DND-41 (cell line): ENCODE measurements around the gene PRKAR1B.

Experiments
- EZH2 ChIP-seq: IDR thresholded peaks from 3 replicates; pipeline ENCODE4 v1.6.1; 2012; ENCODE audit warnings: borderline replicate concordance, low read depth, mild to moderate bottlenecking, moderate library complexity, low read length, inconsistent platforms; ENCODE audit not compliant: severe bottlenecking
- TF ChIP-seq, protein P1 (sequence below): IDR thresholded peaks from 2 replicates; pipeline ENCODE4 v1.5.1; 2012; ENCODE audit warnings: borderline replicate concordance, low read length, moderate library complexity, mild to moderate bottlenecking; ENCODE audit not compliant: poor library complexity, severe bottlenecking; ENCODE audit errors: extremely low read depth

DNA sequence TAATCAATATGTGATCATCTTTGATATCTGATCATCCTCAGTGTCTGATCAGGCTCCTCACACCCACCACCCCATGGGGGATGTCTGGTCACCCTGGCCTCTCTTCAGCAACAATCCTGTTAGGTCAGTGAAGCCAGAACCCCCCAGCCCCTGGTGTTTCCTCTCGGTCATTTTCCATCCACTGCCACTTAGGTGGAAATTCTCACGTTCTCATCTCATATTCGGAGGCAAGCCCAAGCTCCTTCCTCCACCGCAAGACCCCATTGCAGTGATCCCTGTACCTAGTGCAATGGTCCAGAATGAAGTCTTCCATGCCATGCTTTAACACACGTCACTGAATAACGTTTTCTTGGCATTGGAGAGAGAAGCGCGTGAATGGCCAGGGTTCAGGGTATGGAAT lies 103.6 kb downstream of the PRKAR1B start:
- TF ChIP-seq, protein P1, sequence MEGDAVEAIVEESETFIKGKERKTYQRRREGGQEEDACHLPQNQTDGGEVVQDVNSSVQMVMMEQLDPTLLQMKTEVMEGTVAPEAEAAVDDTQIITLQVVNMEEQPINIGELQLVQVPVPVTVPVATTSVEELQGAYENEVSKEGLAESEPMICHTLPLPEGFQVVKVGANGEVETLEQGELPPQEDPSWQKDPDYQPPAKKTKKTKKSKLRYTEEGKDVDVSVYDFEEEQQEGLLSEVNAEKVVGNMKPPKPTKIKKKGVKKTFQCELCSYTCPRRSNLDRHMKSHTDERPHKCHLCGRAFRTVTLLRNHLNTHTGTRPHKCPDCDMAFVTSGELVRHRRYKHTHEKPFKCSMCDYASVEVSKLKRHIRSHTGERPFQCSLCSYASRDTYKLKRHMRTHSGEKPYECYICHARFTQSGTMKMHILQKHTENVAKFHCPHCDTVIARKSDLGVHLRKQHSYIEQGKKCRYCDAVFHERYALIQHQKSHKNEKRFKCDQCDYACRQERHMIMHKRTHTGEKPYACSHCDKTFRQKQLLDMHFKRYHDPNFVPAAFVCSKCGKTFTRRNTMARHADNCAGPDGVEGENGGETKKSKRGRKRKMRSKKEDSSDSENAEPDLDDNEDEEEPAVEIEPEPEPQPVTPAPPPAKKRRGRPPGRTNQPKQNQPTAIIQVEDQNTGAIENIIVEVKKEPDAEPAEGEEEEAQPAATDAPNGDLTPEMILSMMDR: no peak
- TF ChIP-seq EZH2: no peak
